ENCODE measurements around the gene TP53BP2.
"Not testable (repeated sequence)": the region's sequence is repeated elsewhere in the genome, so short reads cannot be mapped to it uniquely, and the experiment has no call there.

The TP53BP2 gene

DNA sequence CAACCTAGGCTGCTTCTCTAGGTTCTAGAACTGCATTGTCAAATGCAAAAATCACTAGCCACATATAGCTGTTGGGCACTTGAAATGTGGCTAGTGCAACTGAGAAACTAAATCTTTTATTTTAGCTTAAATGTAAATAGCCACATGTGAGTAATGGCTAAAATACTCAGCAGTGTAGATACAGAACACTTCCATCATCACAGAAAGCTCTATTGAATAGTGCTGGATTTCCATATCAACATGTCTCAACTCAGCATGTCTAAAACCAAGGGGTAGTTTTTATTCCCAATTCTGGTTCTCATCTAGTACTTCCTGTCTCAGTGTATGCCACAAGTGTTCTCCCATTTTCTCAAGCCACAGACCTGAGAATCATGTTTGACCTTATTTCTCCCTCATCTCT, 7.5 kb upstream of the TP53BP2 start:
- no peaks in the 10 kb centered on the region for H3K27me3 ChIP-seq (ENCODE audit: control insufficient read depth, insufficient read depth, low read length)
- no peaks in the 10 kb centered on the region for H3K36me3 ChIP-seq (ENCODE audit: control insufficient read depth, insufficient read depth, low read length)
- no peaks in the 10 kb centered on the region for H3K9me3 ChIP-seq (ENCODE audit: control insufficient read depth, insufficient read depth, low read length)
- no peak overlapping the region for H3K9ac ChIP-seq (ENCODE audit: low read depth, low read length)
- H3K4me3 ChIP-seq (ENCODE audit: low read depth, low read length), result no peak overlapping the region
- H3K27ac ChIP-seq (ENCODE audit: low read depth, low read length), result no peak overlapping the region
- H3K4me1 ChIP-seq (ENCODE audit: control insufficient read depth, insufficient read depth, low read length), result no peaks in the 10 kb centered on the region

DNA sequence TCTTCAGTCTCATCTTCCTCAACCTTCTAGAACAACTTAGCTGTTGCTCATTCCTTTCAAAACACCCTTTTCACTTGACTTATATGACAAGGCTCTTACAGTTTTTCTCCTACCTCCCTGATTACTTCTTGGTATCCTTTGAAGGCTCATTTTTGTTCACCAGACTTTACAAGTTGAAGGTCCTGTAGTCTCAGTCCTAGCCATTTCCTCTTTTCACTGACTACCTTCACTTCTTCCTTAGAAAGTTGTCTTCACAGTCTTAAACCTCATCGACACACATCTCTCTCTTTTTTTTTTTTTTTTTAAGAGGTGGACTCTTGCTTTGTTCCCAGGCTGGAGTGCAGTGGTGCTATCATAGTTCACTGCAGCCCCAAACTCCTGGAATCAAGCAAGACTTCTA, 6.6 kb upstream of the TP53BP2 start:
- no peaks in the 10 kb centered on the region for H3K4me1 ChIP-seq (ENCODE audit: control insufficient read depth, insufficient read depth, low read length)
- H3K36me3 ChIP-seq (ENCODE audit: control insufficient read depth, insufficient read depth, low read length), result no peaks in the 10 kb centered on the region
- H3K27me3 ChIP-seq (ENCODE audit: control insufficient read depth, insufficient read depth, low read length), result no peaks in the 10 kb centered on the region
- H3K4me3 ChIP-seq (ENCODE audit: low read depth, low read length), result no peak overlapping the region
- no peak overlapping the region for H3K27ac ChIP-seq (ENCODE audit: low read depth, low read length)
- H3K9ac ChIP-seq (ENCODE audit: low read depth, low read length), result no peak overlapping the region
- H3K9me3 ChIP-seq (ENCODE audit: control insufficient read depth, insufficient read depth, low read length), result no peaks in the 10 kb centered on the region

DNA sequence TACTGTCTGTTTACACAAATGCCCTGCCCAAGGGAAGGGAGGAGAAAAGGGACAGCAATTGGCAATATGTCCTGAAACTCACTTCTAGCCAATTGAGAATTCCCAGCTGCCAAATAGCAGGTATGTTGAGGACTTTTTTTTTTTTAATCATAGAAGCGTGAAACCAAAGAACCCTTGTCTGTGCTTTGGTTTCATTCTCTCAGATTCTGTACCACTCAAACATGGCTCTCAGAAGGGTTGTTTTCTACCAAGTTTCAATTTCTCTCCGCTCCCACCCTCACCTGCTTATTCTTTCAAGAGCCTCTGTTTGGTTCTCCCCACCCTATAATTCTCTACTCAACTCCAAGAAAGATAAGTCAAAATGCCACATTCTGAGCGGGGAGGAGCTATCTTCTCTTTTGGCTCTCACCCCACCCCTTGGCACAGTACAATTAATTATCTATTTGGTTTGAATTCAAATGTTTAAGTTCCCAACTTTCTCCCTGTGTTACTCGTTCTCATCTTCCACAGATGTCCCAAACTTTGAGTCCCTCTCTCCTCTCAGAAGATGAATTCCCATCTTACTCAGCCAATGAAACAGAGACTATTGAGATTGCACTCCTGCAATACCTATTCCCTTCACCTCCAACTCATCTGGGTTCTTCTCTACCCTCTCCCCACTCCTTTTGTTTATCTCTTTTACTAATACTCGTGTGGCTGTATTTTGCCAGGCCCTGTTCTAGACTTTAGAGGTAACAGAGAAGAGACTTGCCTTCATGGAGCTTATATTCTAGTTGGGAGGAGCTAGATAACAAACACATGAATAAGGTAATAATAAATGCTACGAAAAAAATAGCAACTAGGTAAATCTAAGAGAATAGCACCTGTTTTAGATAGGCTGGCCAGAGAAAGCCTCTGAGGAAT, 3.9 kb upstream of the TP53BP2 start:
- Histone ChIP-seq H3K27ac (ENCODE audit: low read depth, low read length) (no peak overlapping the region), H3K4me3 (ENCODE audit: low read depth, low read length) (no peak overlapping the region), H3K36me3 (ENCODE audit: control insufficient read depth, insufficient read depth, low read length) (no peaks in the 10 kb centered on the region), H3K9me3 (ENCODE audit: control insufficient read depth, insufficient read depth, low read length) (no peaks in the 10 kb centered on the region), H3K9ac (ENCODE audit: low read depth, low read length) (no peak overlapping the region), H3K4me1 (ENCODE audit: control insufficient read depth, insufficient read depth, low read length) (peaks cover under 1% of the 10 kb centered on the region; the same call in 1 of the 2 replicates), H3K27me3 (ENCODE audit: control insufficient read depth, insufficient read depth, low read length) (no peaks in the 10 kb centered on the region)

DNA sequence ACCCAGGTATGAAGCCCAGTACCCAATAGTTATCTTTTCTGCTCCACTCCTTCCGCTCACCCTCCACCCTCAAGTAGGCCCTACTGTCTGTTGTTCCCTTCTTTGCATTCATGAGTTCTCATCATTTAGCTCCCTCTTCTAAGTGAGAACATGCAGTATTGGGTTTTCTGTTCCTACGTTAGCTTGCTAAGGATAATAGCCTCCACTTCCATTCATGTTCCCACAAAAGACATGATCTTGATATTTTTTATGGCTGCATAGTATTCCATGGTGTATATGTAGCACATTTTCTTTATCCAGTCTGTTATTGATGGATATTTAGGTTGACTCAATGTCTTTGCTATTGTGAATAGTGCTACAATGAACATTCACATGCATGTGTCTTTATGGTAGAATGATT, 2.8 kb upstream of the TP53BP2 start:
- Histone ChIP-seq H3K9me3 (ENCODE audit: control insufficient read depth, insufficient read depth, low read length) (no peaks in the 10 kb centered on the region), H3K27ac (ENCODE audit: low read depth, low read length) (no peak overlapping the region), H3K4me3 (ENCODE audit: low read depth, low read length) (no peak overlapping the region), H3K36me3 (ENCODE audit: control insufficient read depth, insufficient read depth, low read length) (no peaks in the 10 kb centered on the region), H3K4me1 (ENCODE audit: control insufficient read depth, insufficient read depth, low read length) (peaks cover 10% of the 10 kb centered on the region), H3K27me3 (ENCODE audit: control insufficient read depth, insufficient read depth, low read length) (no peaks in the 10 kb centered on the region), H3K9ac (ENCODE audit: low read depth, low read length) (no peak overlapping the region)

DNA sequence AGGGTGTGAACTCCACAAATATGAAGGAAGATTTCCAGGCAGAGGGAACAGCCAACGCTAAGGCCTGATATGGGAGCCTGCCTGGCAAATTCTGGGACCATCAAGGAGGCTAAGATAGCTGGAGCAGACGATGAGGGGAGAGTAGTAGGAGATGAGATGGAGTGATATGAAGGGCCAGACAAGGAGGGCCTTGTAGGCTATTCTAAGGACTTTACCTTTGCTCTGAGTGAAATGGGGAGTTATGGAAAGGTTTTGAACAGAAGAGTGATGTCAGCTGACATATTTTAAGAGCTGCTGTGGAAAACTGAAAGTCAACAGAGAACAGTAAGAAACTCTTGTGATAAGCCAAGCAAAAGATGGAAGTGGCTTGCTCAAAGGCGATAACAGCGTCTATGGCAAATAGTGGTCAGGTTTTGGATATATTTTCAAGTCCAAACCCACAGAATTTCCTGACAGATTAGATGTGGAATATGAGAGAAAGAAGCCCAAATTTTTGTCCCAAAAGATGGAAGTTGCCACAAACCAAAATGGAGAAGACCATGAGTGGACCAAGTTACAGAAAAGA, 2.1 kb upstream of the TP53BP2 start:
- peaks cover 10% of the 10 kb centered on the region for H3K4me1 ChIP-seq (ENCODE audit: control insufficient read depth, insufficient read depth, low read length)
- no peak overlapping the region for H3K9ac ChIP-seq (ENCODE audit: low read depth, low read length)
- H3K4me3 ChIP-seq (ENCODE audit: low read depth, low read length), result no peak overlapping the region
- H3K9me3 ChIP-seq (ENCODE audit: control insufficient read depth, insufficient read depth, low read length), result no peaks in the 10 kb centered on the region
- no peaks in the 10 kb centered on the region for H3K36me3 ChIP-seq (ENCODE audit: control insufficient read depth, insufficient read depth, low read length)
- H3K27me3 ChIP-seq (ENCODE audit: control insufficient read depth, insufficient read depth, low read length), result no peaks in the 10 kb centered on the region
- H3K27ac ChIP-seq (ENCODE audit: low read depth, low read length), result no peak overlapping the region

DNA sequence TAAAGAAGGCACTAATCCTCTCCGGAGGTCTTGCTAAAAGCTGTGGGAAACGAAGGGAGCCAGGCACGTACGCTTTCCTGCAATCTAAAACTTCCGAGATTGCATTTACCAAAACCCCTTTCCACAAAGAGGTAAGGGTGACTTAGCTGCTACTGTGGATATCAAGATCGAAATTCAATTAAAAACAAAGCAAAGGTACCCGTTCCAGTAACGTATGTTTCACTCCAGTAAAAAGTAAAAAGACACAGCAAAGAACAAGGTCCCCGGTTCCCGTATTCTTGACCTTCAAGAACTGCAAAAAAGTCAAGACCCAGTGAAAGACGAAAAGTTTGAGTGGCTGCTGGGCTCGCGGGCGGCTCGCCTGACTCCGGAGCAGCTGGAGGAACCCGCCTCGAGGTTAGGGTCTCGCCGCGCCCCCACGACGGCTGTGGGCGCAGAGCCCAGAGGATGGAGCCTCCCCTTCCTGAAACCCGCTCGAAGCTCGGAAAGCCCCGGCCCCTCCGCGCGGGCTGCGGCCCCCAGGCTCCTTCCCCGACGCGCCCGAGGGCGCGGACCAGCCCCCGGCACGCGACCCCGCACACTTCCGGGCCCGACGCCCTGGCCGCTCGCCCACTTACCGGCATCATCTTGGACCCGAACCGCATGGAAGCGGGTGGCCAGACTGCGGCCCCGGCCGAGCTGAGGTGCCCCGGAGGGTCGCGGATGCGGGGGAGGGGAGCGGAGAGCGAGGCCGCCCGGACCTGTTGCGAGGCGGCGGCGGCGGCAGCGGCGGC, 524 bp downstream of the TP53BP2 start:
- Histone ChIP-seq H3K4me1 (ENCODE audit: control insufficient read depth, insufficient read depth, low read length) (peaks cover 25% of the 10 kb centered on the region), H3K27ac (ENCODE audit: low read depth, low read length) (peak overlapping the region; percentile 100), H3K27me3 (ENCODE audit: control insufficient read depth, insufficient read depth, low read length) (no peaks in the 10 kb centered on the region), H3K9me3 (ENCODE audit: control insufficient read depth, insufficient read depth, low read length) (no peaks in the 10 kb centered on the region), H3K36me3 (ENCODE audit: control insufficient read depth, insufficient read depth, low read length) (no peaks in the 10 kb centered on the region), H3K9ac (ENCODE audit: low read depth, low read length) (peak overlapping the region; percentile 89), H3K4me3 (ENCODE audit: low read depth, low read length) (peak overlapping the region; percentile 94)

DNA sequence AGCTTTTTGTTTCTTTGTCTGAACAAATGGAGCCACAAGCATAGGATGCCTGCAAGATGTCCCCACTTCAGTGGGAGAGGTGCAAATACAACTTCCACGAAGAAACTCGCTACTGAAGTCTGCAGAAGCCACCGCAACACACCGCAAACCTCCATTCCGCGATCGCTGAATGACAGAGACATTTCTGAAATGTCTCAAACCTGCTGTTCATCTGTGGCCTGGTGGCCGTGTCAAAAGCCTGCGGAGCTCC, 1.0 kb downstream of the TP53BP2 start:
- Histone ChIP-seq H3K4me1 (ENCODE audit: control insufficient read depth, insufficient read depth, low read length) (peaks cover 26% of the 10 kb centered on the region), H3K9ac (ENCODE audit: low read depth, low read length) (peak overlapping the region; percentile 89; the same call in 1 of the 2 replicates), H3K36me3 (ENCODE audit: control insufficient read depth, insufficient read depth, low read length) (no peaks in the 10 kb centered on the region), H3K4me3 (ENCODE audit: low read depth, low read length) (peak overlapping the region; percentile 94), H3K9me3 (ENCODE audit: control insufficient read depth, insufficient read depth, low read length) (no peaks in the 10 kb centered on the region), H3K27ac (ENCODE audit: low read depth, low read length) (peak overlapping the region; percentile 100), H3K27me3 (ENCODE audit: control insufficient read depth, insufficient read depth, low read length) (no peaks in the 10 kb centered on the region)

DNA sequence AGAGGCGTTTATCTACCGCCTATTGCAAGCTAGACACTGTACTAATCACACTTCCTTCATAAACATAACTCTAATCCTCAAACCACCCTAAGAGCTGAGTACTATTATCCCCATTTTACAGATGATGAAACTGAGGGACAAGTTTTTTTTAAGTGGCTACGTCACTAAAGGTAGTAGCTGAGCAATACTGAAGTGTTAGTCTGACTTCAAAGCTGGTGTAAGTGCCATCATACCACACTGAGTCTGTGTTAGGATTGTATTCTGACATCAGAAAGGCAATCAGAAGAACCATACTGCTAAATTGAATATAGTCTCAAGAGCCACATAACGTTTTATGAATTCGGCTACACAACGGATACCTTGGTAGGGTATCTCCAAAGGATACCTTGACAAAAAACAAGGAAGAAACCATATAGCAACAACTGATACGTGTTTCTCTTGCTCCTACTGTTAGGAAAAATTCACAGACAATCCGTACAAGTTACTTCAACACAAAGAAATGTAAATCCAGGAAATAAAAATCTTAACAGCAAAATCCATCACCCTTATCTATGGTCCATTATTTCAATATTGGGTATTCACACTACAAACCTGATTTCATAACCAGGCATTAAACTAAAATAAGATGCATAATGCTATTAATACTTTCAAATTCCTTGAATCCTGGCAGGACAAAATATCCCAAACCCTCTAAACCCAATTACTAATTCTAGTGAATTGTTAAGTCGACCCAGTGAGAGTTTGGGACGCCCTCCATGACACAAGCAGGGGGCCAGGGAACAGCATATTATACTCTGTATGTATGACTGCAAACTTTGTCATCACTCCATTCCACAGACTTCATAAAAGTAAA, 1.6 kb downstream of the TP53BP2 start:
- Histone ChIP-seq H3K9me3 (ENCODE audit: control insufficient read depth, insufficient read depth, low read length) (no peaks in the 10 kb centered on the region), H3K27me3 (ENCODE audit: control insufficient read depth, insufficient read depth, low read length) (no peaks in the 10 kb centered on the region), H3K27ac (ENCODE audit: low read depth, low read length) (peak overlapping the region; percentile 100), H3K9ac (ENCODE audit: low read depth, low read length) (peak overlapping the region; percentile 89; the same call in 1 of the 2 replicates), H3K4me3 (ENCODE audit: low read depth, low read length) (peak overlapping the region; percentile 94), H3K4me1 (ENCODE audit: control insufficient read depth, insufficient read depth, low read length) (peaks cover 27% of the 10 kb centered on the region), H3K36me3 (ENCODE audit: control insufficient read depth, insufficient read depth, low read length) (no peaks in the 10 kb centered on the region)

DNA sequence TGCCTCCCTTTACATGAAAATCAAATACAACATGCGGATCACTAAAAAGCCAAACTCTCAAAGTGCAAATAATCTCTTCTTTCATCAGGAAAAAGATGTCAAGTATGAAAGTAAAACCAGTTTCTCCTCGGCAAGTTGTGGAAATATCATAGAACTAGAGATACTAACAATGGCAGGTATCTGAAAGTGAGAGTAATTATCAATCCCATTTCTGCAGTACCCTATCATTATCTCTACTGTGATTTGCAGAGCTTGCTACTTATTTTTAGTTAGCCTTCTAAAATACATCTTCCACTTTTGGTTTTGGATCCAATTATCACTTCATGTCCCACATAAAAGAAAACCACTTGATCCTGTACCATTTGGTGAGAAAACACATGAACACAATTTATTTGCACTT, 3.0 kb downstream of the TP53BP2 start:
- Histone ChIP-seq H3K27me3 (ENCODE audit: control insufficient read depth, insufficient read depth, low read length) (no peaks in the 10 kb centered on the region), H3K9ac (ENCODE audit: low read depth, low read length) (no peak overlapping the region), H3K9me3 (ENCODE audit: control insufficient read depth, insufficient read depth, low read length) (no peaks in the 10 kb centered on the region), H3K36me3 (ENCODE audit: control insufficient read depth, insufficient read depth, low read length) (no peaks in the 10 kb centered on the region), H3K27ac (ENCODE audit: low read depth, low read length) (no peak overlapping the region), H3K4me3 (ENCODE audit: low read depth, low read length) (no peak overlapping the region), H3K4me1 (ENCODE audit: control insufficient read depth, insufficient read depth, low read length) (peaks cover 41% of the 10 kb centered on the region)

DNA sequence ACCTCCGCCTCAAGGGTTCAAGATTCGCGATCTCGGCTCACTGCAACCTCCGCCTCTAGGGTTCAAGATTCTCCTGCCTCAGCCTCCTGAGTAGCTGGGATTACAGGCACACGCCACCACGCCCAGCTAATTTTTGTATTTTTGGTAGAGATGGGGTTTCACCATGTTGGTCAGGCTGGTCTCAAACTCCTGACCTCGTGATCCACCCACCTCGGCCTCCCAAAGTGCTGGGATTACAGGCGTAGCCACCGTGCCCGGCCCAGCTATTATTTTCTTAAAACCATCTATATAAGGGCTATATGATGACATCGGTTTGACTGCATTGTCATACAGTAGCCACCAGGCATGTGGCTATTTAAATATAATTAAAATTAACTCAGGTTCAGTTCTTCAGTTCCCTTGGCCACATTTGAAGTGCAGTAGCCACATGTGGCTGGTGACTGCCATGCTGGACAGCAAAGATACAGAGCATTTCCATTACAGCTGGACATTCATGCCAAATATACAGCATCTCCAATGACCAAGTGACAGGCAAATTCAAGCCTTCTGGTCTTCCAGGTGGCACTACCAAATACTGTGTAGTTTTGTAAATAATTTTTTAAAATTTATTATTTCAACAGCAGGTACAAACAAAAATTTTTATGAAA, 3.6 kb downstream of the TP53BP2 start:
- peaks cover 47% of the 10 kb centered on the region for H3K4me1 ChIP-seq (ENCODE audit: control insufficient read depth, insufficient read depth, low read length)
- H3K36me3 ChIP-seq (ENCODE audit: control insufficient read depth, insufficient read depth, low read length); H3K27ac ChIP-seq (ENCODE audit: low read depth, low read length); H3K27me3 ChIP-seq (ENCODE audit: control insufficient read depth, insufficient read depth, low read length); H3K9ac ChIP-seq (ENCODE audit: low read depth, low read length); H3K4me3 ChIP-seq (ENCODE audit: low read depth, low read length); H3K9me3 ChIP-seq (ENCODE audit: control insufficient read depth, insufficient read depth, low read length): not testable (repeated sequence)

Measured in HUES48 (cell line).